H1 (cell line): Measurements from ENCODE around the gene CIB4. TPM values are rescaled to one million over a fixed set of nuclear protein-coding genes. Genes with fewer than 3 reads are reported as not detected.

Source experiments
- CHD7 ChIP-seq: fragments of 300-600 bp; sonication (generic); IDR thresholded peaks from 2 replicates; pipeline ENCODE4 v1.7.1; 2012; ENCODE audit warnings: low read length, moderate library complexity, mild to moderate bottlenecking, inconsistent platforms; ENCODE audit not compliant: insufficient replicate concordance
- HDAC6 ChIP-seq: IDR thresholded peaks from one replicate; pipeline ENCODE4 v1.7.1; 2012; ENCODE audit warnings: low read depth, mild to moderate bottlenecking, inconsistent platforms, low read length, moderate library complexity
- JUN ChIP-seq: IDR thresholded peaks from 2 replicates; pipeline ENCODE4 v1.6.1; 2011; ENCODE audit warnings: low read depth, mild to moderate bottlenecking, improper control_type of control experiment, low read length
- KDM5A ChIP-seq: fragments of 200-600 bp; IDR thresholded peaks from 2 replicates; pipeline ENCODE4 v1.7.1; 2012; ENCODE audit warnings: mild to moderate bottlenecking, low read length, inconsistent platforms, mixed read lengths
- MAFK ChIP-seq: IDR thresholded peaks from 2 replicates; pipeline ENCODE4 v1.6.1; 2012; ENCODE audit warnings: low read depth, mild to moderate bottlenecking, improper control_type of control experiment, low read length
- MAX ChIP-seq: IDR thresholded peaks from 2 replicates; pipeline ENCODE4 v1.6.1; 2012; ENCODE audit warnings: inconsistent platforms
- RBBP5 ChIP-seq: IDR thresholded peaks from 2 replicates; pipeline ENCODE4 v1.7.1; 2012; ENCODE audit warnings: low read depth, mild to moderate bottlenecking, inconsistent platforms, low read length, moderate library complexity, borderline replicate concordance
- TAF7 ChIP-seq: optimal IDR thresholded peaks from 2 replicates; pipeline ENCODE3; 2011; ENCODE audit warnings: low read depth, mild to moderate bottlenecking, inconsistent platforms, low read length, moderate library complexity, borderline replicate concordance
- TEAD4 ChIP-seq: IDR thresholded peaks from 2 replicates; pipeline ENCODE4 v1.6.1; 2012; ENCODE audit warnings: low read depth, low read length, inconsistent platforms, mixed read lengths
- polyA plus RNA-seq, 7 experiments: library from polyadenylated mRNA; depleted of rRNA in 3 of 7; stranded (reverse) in 5 of 7; unstranded in 2 of 7; fragments of >200 nt in 5 of 7; fragments of 200-250 nt in 2 of 7; gene quantifications; 1 replicate in 5 of 7; 2 replicates in 1 of 7; 4 replicates in 1 of 7; pipeline versions ENCODE4 v1.2.1 to v1.2.3, GENCODE V29; 2011 to 2013; ENCODE audit warnings: missing spikeins in 2 of 7, mixed read lengths in 2 of 7
- total RNA-seq: library from RNA; stranded (reverse); fragmentation: NEBNext Ultra II Directional; extraction: Animal tissue kit (Norgen Biotek cat#: 25700); gene quantifications from 2 replicates; pipeline ENCODE4 v1.2.1, GENCODE V29; 2021

CIB4 gene
- total and polyA plus RNA-seq, 2 of the 8 experiments (the other 6 are each of a cell fraction or from before 2014, with no cell fraction given), result not detected

GRCh38 chr2:26556309-26557243, 84.6 kb downstream of the CIB4 start (continued):
- TF ChIP-seq CHD7 (no peak), MAX (no peak), JUN (no peak), RBBP5 (no peak), MAFK (no peak), TEAD4 (no peak), TAF7 (no peak), KDM5A (no peak), HDAC6 (no peak)
